ENCODE results near the gene APOBEC3H.
A peak's percentile ranks its signal among the peaks of the same experiment; 100 is the strongest.

The APOBEC3H gene

DNA sequence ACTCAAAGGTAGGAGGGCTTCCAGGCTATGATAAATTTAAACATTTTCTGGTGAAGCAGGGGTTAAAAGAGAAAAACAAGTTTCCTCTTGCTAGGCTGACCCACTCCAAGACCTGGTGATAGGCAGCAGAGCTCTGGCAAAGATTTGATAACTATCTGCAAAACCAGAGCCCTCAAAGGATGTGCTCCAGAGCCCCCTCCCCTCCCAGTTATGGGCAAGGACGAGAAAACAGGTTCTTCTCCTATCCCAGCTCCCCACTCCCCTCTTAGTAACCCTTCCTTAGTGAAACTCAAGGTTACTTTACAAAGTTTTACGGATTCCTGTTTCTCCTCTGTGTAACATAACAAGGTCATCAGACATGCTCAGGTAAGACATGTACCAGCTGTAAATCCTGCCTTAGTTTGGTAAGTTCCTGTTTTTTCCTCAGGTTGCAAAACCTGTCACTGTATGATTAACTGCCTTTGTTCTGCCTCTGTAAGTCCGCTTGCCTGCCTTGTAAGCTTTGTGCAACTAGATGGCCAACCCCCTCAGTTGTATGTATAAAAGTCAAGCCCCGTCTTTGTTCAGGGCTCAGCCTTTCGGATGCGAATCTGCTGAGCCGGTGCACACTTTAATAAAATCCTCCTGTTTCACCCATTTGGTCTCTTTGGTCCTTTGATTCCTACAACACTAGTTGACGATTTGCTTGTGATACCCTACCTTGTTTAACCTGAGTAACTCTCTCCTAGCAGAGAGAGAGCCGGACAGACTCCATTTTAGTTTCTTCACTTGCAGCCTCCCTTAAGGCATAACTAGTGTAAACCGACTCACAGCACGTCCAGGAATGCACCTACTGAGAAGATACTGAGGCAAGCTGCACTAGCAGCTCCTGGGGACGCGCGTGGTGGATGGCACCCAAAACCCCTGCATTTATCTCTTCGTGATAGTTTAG is 13.9 kb downstream of the APOBEC3H start:
- no peak for DNase-seq (ENCODE audit: low read depth in 2 of 2)

DNA sequence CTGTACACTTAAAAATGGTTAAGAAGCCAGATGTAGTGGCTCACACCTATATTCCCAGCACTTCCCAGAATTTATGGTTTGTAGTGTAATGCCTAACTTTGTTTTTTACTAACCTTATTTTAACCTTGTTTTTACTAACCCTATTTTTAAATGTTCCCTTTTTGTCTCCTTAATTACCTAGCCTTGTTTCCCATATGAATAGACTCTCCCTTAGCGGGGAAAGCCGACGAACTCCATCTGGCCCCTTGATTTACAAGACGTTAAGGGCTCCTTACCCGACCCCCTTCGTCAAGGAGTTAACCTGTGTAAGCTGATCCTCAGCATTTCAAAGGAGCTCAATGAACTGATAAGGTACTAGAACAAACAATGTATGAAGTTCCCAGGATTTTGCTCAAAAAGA is 17.1 kb downstream of the APOBEC3H start:
- DNase-seq (ENCODE audit: low read depth in 2 of 2), result no peak

GRCh38 chr22:39115570-39115969 is 18.5 kb downstream of the APOBEC3H start:
- DNase-seq (ENCODE audit: low read depth in 2 of 2), result no peak

DNA sequence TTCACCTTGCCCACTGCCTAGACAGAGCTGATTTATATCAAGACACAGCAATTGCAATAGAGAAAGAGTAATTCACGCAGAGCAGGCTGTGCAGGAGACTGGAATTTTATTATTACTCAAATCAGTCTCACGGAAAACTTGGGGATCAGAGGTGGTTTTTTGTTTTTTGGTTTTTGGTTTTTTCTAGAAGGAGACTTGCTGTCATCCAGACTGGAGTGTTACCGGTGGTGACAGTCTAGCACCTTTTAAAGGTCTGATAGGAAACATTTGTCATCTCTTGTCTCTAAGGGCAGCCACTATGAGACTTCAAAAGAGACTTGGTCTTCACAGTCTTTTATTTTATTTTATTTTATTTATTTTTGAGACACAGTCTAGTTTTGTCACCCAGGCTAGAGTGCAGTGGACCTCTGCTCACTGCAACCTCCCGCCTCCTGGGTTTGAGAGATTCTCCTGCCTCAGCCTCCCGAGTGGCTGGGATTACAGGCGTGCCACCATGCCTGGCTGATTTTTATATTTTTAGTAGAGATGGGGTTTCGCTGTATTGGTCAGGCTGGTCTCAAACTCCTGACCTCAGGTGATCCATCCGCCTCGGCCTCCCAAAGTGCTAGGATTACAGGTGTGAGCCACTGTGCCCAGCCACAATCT is 19.1 kb downstream of the APOBEC3H start:
- DNase-seq (ENCODE audit: low read depth in 2 of 2), result no peak

DNA sequence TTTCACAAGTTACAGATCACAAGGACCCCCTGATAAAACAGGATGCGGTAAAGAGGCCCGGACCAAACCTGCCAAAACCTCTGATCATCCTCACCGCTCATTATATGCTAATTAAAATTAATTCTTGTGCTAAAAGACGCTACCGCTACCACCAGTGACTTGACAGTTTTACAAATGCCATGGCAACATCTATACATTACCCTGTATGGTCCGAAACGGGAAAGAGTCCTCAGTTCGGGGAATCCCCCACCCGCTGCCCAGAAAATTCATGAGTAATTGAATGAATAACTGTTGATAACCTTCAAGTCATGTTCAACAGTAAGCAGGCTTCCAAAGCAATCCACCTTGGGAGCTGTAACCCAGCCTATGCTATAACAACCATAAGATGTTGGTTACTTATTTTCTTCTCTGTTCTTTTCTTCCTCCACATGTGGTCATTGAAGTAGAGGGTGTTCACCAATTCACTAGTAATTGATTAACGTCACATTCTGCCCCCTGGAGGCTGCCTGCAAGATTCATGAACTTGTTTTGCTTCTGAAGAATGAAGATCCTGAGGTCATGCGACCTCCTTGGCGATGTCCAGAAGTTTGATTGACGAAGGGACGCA is 20.6 kb downstream of the APOBEC3H start:
- DNase-seq (ENCODE audit: low read depth in 2 of 2), result peak; percentile 70 to 75

GRCh38 chr22:39120983-39121382 is 23.9 kb downstream of the APOBEC3H start:
- DNase-seq (ENCODE audit: low read depth in 2 of 2), result no peak

- DNase-seq (ENCODE audit: low read depth in 2 of 2), result no peak
Observed at GRCh38 chr22:39122772-39123470, 25.9 kb downstream of the APOBEC3H start.

DNA sequence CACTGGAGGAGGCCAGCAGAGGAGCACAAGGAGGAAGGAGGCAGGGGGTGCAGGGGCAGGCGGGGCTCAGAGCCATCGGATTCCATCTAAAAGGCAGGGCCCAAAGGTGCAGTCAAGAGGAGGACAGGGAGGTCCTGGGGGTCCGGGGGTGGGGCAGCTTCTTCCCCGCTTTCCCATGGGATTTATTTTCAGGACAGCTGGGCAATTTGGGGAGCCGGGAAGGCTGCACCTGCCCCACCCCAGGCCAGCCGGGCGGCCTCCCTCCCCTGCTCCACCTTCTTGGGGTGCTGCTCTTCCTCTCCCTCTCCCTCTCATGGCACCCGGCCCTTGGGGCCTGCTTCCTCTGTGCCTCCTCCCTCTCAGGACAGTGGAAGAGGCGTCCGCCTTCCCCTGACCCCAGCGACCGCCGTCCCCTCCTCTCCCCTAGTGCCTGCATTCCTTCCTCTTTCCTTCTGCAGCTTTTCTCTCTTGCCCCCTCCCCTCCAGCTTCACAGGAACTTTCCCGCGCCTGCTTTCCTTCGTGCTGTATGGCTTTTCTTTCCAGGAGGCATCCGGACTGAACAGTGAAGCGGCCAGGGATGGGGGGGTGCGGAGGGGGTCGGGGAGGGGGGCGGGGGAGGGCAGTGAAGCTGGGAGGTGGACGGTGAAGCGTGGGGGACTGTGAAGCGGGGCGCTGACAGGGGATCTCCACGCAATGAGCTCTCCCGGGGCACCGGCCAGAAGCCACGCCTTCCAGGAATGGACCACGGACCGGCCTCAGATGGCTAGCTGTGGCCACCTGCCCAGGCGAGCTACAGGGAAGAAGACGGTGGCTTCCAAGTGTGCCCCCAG is 26.9 kb downstream of the APOBEC3H start:
- no peak for DNase-seq (ENCODE audit: low read depth in 2 of 2)

GRCh38 chr22:39125622-39126021 is 28.6 kb downstream of the APOBEC3H start:
- no peak for DNase-seq (ENCODE audit: low read depth in 2 of 2)

DNA sequence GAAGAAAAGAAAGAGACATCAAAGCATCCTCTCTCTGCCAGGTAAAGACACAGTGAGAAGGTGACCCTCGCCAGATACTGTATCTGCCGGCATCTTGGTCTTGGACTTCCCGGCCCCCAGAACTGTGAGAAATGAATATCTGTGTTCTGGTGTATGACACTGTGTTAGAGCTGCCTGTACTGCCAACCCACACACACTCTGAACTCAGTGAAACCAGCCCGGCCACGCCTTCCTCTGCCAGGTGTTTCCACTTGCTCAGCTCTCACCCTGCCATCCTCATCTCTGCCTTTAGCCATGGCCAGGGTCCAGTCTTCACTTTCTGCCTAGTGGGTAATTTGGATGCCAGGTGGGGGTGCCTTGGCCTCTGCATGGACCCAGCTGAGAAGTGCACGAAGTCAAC is 31.5 kb downstream of the APOBEC3H start:
- no peak for DNase-seq (ENCODE audit: low read depth in 2 of 2)

- no peak for DNase-seq (ENCODE audit: low read depth in 2 of 2)
Observed at GRCh38 chr22:39129081-39129480, 32.0 kb downstream of the APOBEC3H start.

GRCh38 chr22:39129746-39130145 is 32.7 kb downstream of the APOBEC3H start:
- DNase-seq (ENCODE audit: low read depth in 2 of 2), result no peak

GRCh38 chr22:39130152-39130704 is 33.2 kb downstream of the APOBEC3H start:
- no peak for DNase-seq (ENCODE audit: low read depth in 2 of 2)

DNA sequence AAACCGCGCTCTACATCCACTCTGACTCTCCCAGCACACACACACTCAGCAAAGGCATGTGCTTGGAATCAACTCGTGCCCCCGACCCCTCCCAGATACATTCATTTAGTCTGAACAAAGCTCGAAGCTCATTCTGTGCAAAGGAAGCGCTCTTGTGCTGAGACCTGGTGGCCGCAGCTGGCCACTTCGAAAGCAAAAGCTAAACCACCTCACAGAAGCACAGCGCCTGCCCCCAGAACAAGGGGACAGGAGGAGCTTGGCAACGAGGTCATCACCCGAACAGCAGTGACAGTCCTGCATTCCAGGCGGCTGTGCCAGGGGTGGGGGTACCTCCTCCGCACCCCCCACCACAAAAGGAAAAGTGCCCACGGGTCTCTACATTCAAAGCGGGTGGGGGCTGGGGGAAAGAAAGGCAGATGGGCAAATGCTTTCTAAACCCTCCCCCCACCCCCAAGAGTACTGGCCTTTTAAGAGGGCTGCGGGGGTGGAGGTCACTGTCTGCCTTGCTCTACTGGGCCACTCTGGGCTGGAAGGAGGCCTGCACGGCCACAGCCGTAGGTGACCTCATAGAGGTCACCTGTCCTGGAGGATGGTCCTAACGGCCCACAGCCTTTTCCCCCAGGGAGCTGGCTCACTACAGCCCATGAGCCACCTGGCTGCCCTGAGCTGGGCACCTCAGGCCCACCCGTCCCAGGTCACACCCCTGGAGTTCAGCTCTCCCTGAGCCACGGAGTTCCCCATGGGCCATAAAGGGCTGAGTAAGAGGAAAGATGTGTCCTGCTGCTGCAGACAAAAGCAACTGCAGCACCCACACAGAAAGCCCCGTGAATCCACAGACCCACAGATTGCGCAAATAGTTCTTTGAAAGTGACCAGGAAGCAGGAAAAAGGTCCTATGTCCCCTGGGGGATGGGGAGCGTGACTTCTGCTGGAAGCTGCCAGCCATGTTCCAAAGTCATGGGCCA is 34.1 kb downstream of the APOBEC3H start:
- no peak for DNase-seq (ENCODE audit: low read depth in 2 of 2)

GRCh38 chr22:39132281-39132680 is 35.2 kb downstream of the APOBEC3H start:
- DNase-seq (ENCODE audit: low read depth in 2 of 2), result no peak

DNA sequence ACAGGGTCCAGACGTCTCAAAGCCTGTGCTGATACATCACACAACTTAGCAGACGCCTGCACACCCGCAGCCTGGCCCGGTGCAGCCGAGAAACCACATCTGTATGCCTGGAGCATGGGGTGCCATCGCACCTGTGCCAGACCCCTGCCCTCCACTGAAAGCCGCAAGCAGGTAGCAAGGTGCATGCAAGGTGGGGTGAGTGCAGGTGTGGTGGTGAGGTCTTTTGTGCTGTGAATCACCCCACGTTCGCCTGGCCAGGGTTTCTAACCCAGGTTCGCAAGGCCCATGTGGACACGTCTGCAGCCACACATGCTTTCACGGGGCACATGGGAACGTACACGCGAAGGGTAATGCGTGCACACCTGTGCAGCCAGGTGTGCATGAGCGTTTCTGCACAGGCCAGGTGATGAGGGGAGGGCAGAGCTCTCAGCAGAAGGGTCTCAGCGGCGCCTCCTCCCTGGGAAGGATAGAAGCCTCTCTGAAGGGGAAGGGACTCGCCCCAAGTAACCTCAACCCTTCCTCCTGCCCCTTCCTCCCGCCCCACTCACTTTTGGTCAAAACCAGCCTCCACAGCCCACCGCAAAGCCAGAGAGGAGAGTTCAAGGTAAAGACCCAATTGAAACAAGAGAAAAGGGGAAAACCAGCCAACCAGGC is 36.0 kb downstream of the APOBEC3H start:
- no peak for DNase-seq (ENCODE audit: low read depth in 2 of 2)

DNA sequence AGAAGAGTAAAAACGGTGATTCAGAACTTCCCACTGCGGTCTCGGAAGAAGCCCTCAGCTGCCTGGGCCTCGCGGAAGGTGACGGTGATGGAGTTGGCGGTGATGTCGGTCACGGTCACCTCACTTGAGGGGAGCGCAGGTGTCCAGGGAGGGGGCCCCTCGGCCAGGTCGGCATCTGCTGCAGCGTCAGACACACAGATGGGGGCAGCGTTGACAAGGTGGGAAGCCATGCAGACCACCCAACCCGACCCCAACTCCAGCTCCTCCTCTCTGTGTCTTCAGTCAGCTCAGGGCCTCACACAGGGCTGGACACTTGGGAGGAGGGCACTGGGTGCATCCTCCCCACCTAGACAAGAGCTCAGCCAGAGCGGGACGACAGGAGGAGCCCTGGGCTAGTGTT is 36.8 kb downstream of the APOBEC3H start:
- no peak for DNase-seq (ENCODE audit: low read depth in 2 of 2)

GRCh38 chr22:39134366-39135091 is 37.5 kb downstream of the APOBEC3H start:
- DNase-seq (ENCODE audit: low read depth in 2 of 2), result no peak

Data from stimulated activated CD8-positive, alpha-beta memory T cell treated with anti-CD3 and anti-CD28 coated beads, Interleukin-7, amount 100 ng/mL, for 4 hours (primary cell).